ENCODE results near the gene ARMC10.
A peak's percentile ranks its signal among the peaks of the same experiment; 100 is the strongest.
"Not testable (repeated sequence)": the region's sequence is repeated elsewhere in the genome, so short reads cannot be mapped to it uniquely, and the experiment has no call there.

Gene ARMC10

GRCh38 chr7:103074519-103075336, at the start of gene ARMC10, which contains the start of gene FBXL13:
Gene ARMC10 (plus strand): TSS chr7:103075140. CDS start chr7:103075273, 133 bp downstream.
Gene FBXL13 (minus strand): TSS chr7:103074796.
- DNase-seq: peak; percentile 64 to 99 (median 92)

- DNase-seq: no peak
Observed at GRCh38 chr7:103025341-103025740, 49.6 kb upstream of the ARMC10 start.

DNA sequence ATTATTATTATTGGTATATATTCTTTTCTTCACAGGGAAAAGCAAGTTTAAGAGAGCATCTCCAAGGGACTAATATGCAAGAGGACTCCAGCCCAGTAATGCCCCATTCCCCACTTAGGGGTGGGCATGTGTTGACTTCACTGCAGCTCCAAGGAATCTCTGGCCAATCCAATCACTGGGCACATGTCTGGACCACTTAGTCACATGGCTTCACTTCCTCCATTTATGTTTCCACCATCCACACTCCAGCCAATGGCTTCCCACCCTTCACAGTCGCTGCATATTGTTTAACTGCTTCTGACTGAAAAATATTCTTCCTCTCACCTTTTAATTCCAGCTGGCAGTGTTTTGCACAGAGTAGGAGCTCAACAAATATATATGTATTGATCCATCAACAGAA, 43.9 kb upstream of the ARMC10 start:
- DNase-seq: no peak

DNA sequence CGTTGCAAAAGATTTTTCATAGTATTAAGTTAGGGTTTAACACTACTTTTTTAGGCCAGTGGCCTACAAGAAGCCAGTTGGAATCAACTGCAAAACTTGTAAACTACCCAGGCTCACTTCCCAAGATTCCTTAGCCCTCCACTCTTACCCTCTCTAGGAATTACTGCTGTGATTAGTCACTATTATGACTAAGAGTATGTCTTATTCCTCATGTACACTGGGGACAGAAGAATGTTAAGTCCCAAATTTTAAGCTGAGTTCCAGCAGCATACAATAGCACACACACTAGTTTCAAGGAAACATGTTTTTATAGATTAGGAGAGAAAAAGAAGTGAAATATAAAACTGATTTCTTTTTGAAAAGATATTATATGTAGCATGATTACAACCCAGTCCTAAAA, 43.2 kb upstream of the ARMC10 start:
- DNase-seq: no peak

GRCh38 chr7:103034318-103034717, 40.6 kb upstream of the ARMC10 start:
- not testable (repeated sequence) for DNase-seq

- DNase-seq: no peak
Observed at GRCh38 chr7:103037476-103037822, 37.5 kb upstream of the ARMC10 start.

GRCh38 chr7:103037823-103038739, 36.9 kb upstream of the ARMC10 start:
- not testable (repeated sequence) for DNase-seq

DNA sequence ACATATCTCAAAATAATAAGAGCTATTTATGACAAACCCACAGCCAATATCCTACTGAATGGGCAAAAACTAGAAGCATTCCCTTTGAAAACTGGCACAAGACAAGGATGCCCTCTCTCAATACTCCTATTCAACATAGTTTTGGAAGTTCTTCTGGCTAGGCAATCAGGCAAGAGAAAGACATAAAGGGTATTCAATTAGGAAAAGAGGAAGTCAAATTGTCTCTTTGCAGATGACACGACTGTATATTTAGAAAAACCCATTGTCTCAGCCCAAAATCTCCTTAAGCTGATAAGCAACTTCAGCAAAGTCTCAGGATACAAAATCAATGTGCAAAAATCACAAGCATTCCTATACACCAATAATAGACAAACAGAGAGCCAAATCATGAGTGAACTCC, 33.1 kb upstream of the ARMC10 start:
- not testable (repeated sequence) for DNase-seq

DNA sequence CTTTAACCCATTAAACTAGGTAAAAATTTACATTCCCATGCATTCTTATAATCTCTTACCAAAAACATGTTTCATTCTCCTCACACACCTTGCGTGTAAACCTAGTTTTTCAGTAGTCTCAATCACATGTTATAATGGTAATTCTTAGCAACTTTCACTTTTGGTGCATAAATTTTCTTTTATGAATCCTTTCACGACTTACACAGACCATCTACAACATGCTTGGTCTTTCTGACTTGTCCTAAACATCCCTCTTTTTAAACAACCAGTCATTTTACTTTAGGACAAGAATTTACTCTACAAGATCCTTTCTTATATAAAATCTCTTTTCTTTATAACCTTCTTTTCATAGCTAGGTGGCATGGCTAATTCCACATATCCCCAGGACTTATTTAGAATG, 26.1 kb upstream of the ARMC10 start:
- DNase-seq: no peak

DNA sequence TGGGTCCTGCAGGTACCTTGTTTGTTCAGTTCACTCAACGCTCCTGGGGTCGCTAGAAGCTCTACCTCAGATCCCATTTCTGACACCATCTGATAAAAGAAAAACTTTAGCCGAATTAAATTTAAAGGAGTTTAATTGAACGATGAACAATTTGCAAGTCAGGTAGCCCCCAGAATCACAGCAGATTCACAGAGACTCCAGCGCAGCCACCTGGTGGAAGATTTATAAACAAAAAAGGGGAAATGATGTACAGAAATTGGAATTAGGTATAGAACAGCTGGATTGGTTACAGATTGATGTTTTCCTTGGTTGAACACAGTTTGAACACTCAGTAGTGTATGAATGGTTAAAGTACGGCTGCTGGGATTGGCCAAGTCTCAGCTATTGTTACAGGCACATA, 23.4 kb upstream of the ARMC10 start:
- no peak for DNase-seq

GRCh38 chr7:103056006-103056405, 18.9 kb upstream of the ARMC10 start:
- not testable (repeated sequence) for DNase-seq

DNA sequence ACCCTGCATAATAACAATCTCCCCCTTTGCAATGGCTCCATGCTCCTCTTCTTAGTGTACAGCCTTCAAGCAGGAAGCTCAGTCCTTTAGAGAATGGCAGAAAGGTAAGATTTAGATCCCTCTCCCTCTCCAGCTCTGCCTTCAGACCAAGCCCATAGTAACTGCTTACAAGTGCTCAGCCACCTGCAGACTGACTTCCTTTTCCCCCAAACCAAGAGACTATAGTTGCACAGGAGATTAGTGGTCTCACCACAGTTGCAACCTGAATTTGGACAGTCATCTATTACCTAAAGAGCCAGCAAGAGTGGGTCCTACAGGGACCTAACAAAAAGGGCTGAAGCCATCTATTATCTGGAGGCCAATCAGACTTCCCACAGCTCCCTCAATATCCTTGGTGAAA, 16.8 kb upstream of the ARMC10 start:
- DNase-seq: no peak

GRCh38 chr7:103059471-103059870, 15.5 kb upstream of the ARMC10 start:
- DNase-seq: no peak

DNA sequence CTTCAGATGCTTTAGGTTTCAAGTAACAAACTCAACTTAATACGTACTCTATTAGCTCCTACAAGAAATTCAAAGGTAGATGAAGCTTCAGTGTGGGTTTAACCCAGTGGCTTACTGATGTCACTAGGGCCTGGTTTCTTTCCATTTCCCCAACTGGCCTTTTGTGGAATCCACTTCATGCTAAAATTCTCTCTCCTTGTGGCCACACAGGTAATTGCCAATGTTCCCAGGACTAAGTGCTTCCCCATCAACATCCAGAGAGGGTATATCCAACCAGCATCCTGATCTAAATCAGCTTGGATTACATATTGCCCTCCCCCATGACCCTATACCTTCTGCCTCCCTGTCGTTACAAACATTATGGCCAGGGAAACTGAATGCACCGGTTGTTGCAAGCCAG, 11.0 kb upstream of the ARMC10 start:
- DNase-seq: no peak

GRCh38 chr7:103065667-103066066, 9.3 kb upstream of the ARMC10 start:
- peak in 2 of 56 donors; percentile 2 to 30 for DNase-seq

DNA sequence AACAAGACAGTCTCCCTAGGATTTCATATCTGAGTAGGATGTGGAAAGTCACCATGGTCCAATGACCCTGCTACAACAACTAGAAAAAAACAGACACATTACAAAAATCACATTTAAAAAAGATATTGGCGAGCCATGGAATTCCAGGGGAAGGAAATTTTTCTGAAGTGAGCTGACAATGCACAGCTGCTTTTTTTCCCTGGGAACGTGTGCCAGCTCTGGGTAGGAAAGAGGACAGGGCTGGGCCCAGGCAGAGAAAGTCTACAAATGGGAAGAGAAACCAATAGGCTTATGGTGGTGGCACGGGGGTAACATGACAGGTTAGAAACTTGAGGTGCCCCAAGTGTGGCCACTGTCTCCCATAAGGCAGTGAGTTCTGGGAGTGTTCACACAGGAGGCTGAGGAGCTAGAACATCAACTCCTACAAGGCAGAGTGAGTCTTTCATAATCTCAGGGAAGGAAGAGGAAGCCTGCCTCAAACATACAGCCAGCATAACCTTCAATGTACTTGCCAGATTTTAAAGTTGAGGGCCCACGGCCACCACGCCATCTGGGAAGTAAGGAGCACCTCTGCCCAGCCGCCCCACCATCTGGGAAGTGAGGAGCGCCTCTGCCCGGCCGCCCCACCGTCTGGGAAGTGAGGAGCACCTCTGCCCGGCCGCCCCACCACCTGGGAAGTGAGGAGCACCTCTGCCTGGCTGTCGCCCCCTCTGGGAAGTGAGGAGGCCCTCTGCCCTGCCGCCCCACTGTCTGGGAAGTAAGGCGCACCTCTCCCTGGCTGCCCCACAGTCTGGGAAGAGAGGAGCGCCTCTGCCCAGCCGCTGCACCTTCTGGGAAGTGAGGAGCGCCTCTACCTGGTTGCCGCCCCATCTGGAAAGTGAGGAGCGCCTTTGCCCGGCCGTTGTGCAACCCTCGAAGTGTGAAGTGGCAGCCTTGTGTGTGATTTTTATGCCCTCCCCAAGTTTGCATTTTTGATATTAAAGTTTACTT, 6.2 kb upstream of the ARMC10 start:
- DNase-seq: no peak

- no peak for DNase-seq
Observed at GRCh38 chr7:103071000-103071399, 3.9 kb upstream of the ARMC10 start.

DNA sequence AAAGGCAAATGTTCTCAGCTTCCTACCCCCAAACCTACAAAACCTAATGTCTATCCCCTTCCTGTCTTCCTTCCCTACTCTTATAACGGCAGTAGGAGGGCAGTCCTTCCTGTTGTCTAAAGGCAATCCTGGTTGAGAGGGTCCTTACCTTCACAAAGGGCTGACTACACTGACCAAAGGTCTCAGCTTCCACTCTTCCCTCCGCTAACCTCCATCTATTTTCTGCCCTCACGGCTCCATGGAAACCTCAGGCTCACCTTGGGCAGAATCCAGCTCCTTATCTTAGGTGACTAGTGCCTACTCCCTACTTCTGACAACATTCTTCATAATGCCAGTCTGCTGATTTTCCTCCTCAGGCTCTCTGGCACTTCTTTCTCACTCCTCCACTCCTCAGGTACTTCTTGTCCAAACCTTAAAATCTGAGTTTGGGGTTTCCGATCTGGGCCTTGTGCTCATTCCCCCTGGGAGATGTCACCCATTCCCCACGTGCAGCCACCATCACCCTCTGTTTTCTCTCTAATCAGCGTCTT, 886 bp upstream of the ARMC10 start:
- no peak for DNase-seq

DNA sequence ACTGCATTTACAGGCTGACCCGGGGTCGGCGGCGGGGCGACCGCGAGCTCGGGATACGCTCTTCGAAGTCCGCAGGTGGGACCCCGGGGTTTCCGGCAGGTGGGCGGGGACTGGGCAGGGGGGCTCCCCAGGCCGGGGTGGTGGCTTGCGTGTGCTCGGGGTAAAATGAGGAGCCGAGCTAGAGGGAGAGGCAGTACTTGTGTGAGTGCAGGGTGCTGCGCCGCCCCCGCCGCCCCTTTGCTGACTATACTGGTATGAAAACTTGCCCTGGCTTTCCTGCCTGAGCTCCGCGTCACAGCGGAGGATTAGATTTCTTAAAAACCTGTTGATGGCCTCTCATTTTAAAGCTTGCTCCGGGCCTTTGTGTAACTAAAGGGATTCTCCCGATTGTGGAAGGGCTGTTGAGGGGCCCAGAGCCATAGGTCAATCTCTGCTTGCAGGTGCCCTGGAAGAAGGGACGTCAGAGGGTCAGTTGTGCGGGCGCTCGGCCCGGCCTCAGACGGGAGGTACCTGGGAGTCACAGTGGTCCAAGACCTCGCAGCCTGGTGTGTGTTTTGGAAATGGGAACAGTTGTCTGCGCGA, 488 bp downstream of the ARMC10 start:
- peak in 35 of 56 donors; percentile 4 to 67 (median 41) for DNase-seq

DNA sequence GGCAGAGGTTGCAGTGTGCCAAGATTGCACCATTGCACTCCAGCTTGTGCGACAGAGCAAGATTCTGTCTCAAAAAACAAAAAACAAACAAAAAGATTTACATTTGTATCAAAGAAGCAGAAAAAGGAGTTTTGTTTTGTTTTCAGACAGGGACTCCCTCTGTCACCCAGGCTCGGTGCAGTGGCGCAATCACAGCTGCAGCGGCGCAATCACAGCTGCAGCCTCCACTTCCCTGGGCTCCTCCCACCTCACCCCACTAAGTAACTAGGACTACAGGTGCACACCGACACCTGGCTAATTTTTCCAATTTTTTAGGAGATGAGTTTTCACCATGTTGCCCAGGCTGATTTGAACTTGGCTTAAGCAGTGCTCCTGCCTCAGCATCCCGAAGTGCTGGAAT, 1.8 kb downstream of the ARMC10 start:
- DNase-seq: peak in 13 of 56 donors; percentile 1 to 28 (median 9)

Data from amygdala (tissue), 56 donors.